ENCODE measurements around the gene KMT5B.

KMT5B gene

DNA sequence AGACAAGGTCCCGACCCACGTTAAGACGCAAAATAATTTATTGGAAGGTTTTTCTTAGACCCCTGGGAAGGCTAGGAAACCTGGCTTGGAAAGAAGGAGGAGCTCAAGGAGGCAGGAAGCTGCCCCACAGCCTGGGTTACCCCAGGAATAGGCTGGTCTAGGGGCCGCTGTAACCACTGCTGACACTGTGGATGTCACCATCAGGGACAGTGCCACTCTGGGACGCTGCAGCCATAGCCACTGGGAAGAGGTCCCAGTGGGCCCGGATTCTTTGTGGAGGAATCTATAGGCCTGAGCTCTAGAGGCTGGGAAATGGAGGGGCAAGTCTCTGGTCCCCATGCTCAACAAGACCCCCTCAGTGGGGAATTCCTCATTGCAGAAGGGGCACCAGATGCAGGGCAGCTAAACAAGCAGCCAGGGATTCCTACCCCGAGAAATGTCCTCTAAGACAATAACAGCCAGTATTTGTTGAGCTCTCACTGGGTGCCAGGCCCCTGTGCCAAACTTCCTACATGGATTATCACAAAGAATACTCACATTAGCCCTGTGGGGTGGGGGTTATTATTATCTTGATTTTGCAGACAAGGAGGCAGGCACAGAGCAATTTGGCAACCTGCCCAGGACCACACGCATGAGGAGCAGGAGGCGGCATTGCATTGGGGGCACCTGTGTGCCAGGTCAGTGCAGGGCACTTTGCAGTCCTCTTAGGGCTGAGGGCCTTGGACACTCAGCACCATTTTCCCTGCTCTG is 72.4 kb downstream of the KMT5B start:
- no peak overlapping the region for H3K27ac ChIP-seq (ENCODE audit: low read depth, low read length)
- no peaks in the 10 kb centered on the region for H3K9me3 ChIP-seq (ENCODE audit: control insufficient read depth, insufficient read depth, low read length)
- no peaks in the 10 kb centered on the region for H3F3A ChIP-seq (ENCODE audit: control insufficient read depth, insufficient read depth)
- no peaks in the 10 kb centered on the region for H3K9me2 ChIP-seq (replicated peaks; ENCODE audit: control insufficient read depth, low read length)
- H3K4me2 ChIP-seq (ENCODE audit: low read length), result no peak overlapping the region
- no peaks in the 10 kb centered on the region for H3K36me3 ChIP-seq (ENCODE audit: control insufficient read depth, low read length)
- no peak for TF ChIP-seq EZH2phosphoT487 (IDR thresholded peaks at IDR 0.05; ENCODE audit: borderline replicate concordance, low read length)
- TF ChIP-seq, protein P1, sequence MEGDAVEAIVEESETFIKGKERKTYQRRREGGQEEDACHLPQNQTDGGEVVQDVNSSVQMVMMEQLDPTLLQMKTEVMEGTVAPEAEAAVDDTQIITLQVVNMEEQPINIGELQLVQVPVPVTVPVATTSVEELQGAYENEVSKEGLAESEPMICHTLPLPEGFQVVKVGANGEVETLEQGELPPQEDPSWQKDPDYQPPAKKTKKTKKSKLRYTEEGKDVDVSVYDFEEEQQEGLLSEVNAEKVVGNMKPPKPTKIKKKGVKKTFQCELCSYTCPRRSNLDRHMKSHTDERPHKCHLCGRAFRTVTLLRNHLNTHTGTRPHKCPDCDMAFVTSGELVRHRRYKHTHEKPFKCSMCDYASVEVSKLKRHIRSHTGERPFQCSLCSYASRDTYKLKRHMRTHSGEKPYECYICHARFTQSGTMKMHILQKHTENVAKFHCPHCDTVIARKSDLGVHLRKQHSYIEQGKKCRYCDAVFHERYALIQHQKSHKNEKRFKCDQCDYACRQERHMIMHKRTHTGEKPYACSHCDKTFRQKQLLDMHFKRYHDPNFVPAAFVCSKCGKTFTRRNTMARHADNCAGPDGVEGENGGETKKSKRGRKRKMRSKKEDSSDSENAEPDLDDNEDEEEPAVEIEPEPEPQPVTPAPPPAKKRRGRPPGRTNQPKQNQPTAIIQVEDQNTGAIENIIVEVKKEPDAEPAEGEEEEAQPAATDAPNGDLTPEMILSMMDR (IDR thresholded peaks at IDR 0.05; ENCODE audit: low read depth, low read length, poor library complexity, severe bottlenecking), result no peak
- no peak overlapping the region for H3K4me3 ChIP-seq (ENCODE audit: low read length)
- peaks cover 14% of the 10 kb centered on the region for H3K27me3 ChIP-seq (ENCODE audit: control insufficient read depth, low read length)
- H3K4me1 ChIP-seq (ENCODE audit: control insufficient read depth, low read length), result peaks cover 3% of the 10 kb centered on the region; the same call in 1 of the 2 replicates
- H3K79me2 ChIP-seq (ENCODE audit: control insufficient read depth, low read length), result no peaks in the 10 kb centered on the region
- H4K20me1 ChIP-seq (ENCODE audit: control insufficient read depth, insufficient read depth, low read depth, low read length), result no peaks in the 10 kb centered on the region; the same call in 1 of the 2 replicates

DNA sequence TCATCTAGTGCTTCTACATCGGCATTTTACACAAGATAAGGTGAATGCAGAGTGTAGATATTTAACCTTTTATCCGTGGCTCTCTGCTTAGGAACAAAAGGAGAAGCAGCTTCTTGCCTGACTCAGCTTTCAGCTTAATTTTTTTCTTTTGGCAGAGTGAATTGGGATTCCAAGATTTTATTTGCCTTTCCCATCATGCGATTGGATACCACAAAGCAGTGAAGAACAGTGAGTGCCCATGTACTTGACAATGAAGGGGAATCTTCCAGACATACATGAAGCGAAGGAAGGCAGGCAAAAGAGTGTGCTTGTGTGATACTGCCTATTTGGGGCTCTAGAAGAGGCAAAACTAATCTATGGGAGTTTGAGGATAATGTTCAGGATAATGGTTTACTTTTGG is 74.9 kb downstream of the KMT5B start:
- TF ChIP-seq EZH2phosphoT487 (IDR thresholded peaks at IDR 0.05; ENCODE audit: borderline replicate concordance, low read length), result no peak
- TF ChIP-seq, protein P1 (IDR thresholded peaks at IDR 0.05; ENCODE audit: low read depth, low read length, poor library complexity, severe bottlenecking), result no peak
- peaks cover 14% of the 10 kb centered on the region for H3K27me3 ChIP-seq (ENCODE audit: control insufficient read depth, low read length)
- H3K9me2 ChIP-seq (replicated peaks; ENCODE audit: control insufficient read depth, low read length), result no peaks in the 10 kb centered on the region
- H4K20me1 ChIP-seq (ENCODE audit: control insufficient read depth, insufficient read depth, low read depth, low read length), result no peaks in the 10 kb centered on the region; the same call in 1 of the 2 replicates
- no peaks in the 10 kb centered on the region for H3K79me2 ChIP-seq (ENCODE audit: control insufficient read depth, low read length)
- no peak overlapping the region for H3K27ac ChIP-seq (ENCODE audit: low read depth, low read length)
- no peak overlapping the region for H3K4me3 ChIP-seq (ENCODE audit: low read length)
- H3F3A ChIP-seq (ENCODE audit: control insufficient read depth, insufficient read depth), result no peaks in the 10 kb centered on the region
- peaks cover 3% of the 10 kb centered on the region; the same call in 1 of the 2 replicates for H3K4me1 ChIP-seq (ENCODE audit: control insufficient read depth, low read length)
- 0 out of 2 replicates have a peak, but pooled peaks cover 7% of the 10 kb centered on the region for H3K9me3 ChIP-seq (ENCODE audit: control insufficient read depth, insufficient read depth, low read length)
- H3K4me2 ChIP-seq (ENCODE audit: low read length), result no peak overlapping the region
- H3K36me3 ChIP-seq (ENCODE audit: control insufficient read depth, low read length), result no peaks in the 10 kb centered on the region

DNA sequence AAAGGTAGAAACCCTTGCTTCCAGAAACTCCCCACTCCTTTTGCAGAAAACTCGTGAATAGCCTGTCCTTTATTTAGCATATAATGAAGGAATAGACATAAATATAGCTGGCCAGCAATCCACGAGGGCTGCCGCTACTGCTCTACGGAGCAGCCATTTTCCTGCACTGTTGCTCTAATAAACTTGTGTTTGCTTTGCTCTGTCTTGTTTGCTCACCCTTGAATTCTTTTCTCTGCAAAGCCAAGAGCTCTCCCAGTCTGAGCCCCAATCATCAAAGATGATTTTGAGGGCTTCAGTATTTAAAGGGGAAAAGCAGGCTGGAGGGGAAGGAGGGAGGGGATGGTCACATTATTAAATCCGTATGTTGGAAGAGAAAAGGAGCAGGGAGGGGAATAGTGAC is 75.3 kb downstream of the KMT5B start:
- Histone ChIP-seq H3K36me3 (ENCODE audit: control insufficient read depth, low read length) (no peaks in the 10 kb centered on the region), H3K4me2 (ENCODE audit: low read length) (no peak overlapping the region)

More for the DNA sequence above, 75.3 kb downstream of the KMT5B start:
- H3K9me3 ChIP-seq (ENCODE audit: control insufficient read depth, insufficient read depth, low read length), result 0 out of 2 replicates have a peak, but pooled peaks cover 7% of the 10 kb centered on the region
- H3K4me1 ChIP-seq (ENCODE audit: control insufficient read depth, low read length), result peaks cover 3% of the 10 kb centered on the region; the same call in 1 of the 2 replicates
- no peak overlapping the region for H3K4me3 ChIP-seq (ENCODE audit: low read length)
- peaks cover 14% of the 10 kb centered on the region for H3K27me3 ChIP-seq (ENCODE audit: control insufficient read depth, low read length)
- H3K9me2 ChIP-seq (replicated peaks; ENCODE audit: control insufficient read depth, low read length), result no peaks in the 10 kb centered on the region
- no peaks in the 10 kb centered on the region for H3K79me2 ChIP-seq (ENCODE audit: control insufficient read depth, low read length)
- H3K27ac ChIP-seq (ENCODE audit: low read depth, low read length), result no peak overlapping the region
- no peak for TF ChIP-seq EZH2phosphoT487 (IDR thresholded peaks at IDR 0.05; ENCODE audit: borderline replicate concordance, low read length)
- TF ChIP-seq, protein P1 (IDR thresholded peaks at IDR 0.05; ENCODE audit: low read depth, low read length, poor library complexity, severe bottlenecking), result no peak
- no peaks in the 10 kb centered on the region; the same call in 1 of the 2 replicates for H4K20me1 ChIP-seq (ENCODE audit: control insufficient read depth, insufficient read depth, low read depth, low read length)
- no peaks in the 10 kb centered on the region for H3F3A ChIP-seq (ENCODE audit: control insufficient read depth, insufficient read depth)

All from DOHH2 (cell line).